Natural killer cell (primary cell): ENCODE measurements around the gene KLF1. TPM values are rescaled to one million over a fixed set of nuclear protein-coding genes. Genes with fewer than 3 reads are reported as not detected.
A peak's percentile ranks its signal among the peaks of the same experiment; 100 is the strongest.

ENCODE experiments used
- ATAC-seq, 3 donors: fragments of 150-1000 bp in 2 of 3; fragments of 200-7000 bp in 1 of 3; cut with Tn5 transposase; 1 replicate in 1 of 3; 2 replicates in 2 of 3; pipeline ENCODE4 v1.10.0; 2021; ENCODE audit warnings: mild to moderate bottlenecking in 2 of 3, moderate library complexity in 2 of 3
- DNase-seq, 2 donors: peaks; one replicate each; pipeline versions ENCODE4 v3.0.0 to v3.0.0-alpha.2; 2013 to 2021; ENCODE audit warnings: mixed read lengths in 1 of 2
- H3K27ac ChIP-seq: one replicate; pipeline ENCODE4 v1.5.1; 2013; ENCODE audit warnings: mild to moderate bottlenecking, low read length
- H3K27me3 ChIP-seq: one replicate; pipeline ENCODE4 v1.6.1; 2013; ENCODE audit warnings: low read length; ENCODE audit not compliant: control insufficient read depth, insufficient read depth
- H3K36me3 ChIP-seq: one replicate; pipeline ENCODE4 v1.6.1; 2013; ENCODE audit warnings: low read length; ENCODE audit not compliant: control insufficient read depth, insufficient read depth
- H3K4me1 ChIP-seq: one replicate; pipeline ENCODE4 v1.6.1; 2013; ENCODE audit warnings: low read length; ENCODE audit not compliant: control insufficient read depth, insufficient read depth
- H3K4me3 ChIP-seq: one replicate; pipeline ENCODE4 v1.5.1; 2013; ENCODE audit warnings: low read length
- H3K9me3 ChIP-seq: one replicate; pipeline ENCODE4 v1.6.1; 2013; ENCODE audit warnings: low read length; ENCODE audit not compliant: control insufficient read depth, insufficient read depth
- H3K27ac Mint-ChIP-seq, 2 donors: one replicate each; pipeline ENCODE4 v1.8.0; 2022; ENCODE audit warnings: mild to moderate bottlenecking in 2 of 2, mixed read lengths in 2 of 2, moderate library complexity in 1 of 2
- H3K27me3 Mint-ChIP-seq, 2 donors: one replicate each; pipeline ENCODE4 v1.8.0; 2022; ENCODE audit warnings: low read depth in 2 of 2, mixed read lengths in 2 of 2
- H3K36me3 Mint-ChIP-seq: one replicate; pipeline ENCODE4 v1.8.0; 2022; ENCODE audit warnings: mixed read lengths
- H3K4me1 Mint-ChIP-seq, 2 donors: one replicate each; pipeline ENCODE4 v1.8.0; 2022; ENCODE audit warnings: mixed read lengths in 2 of 2
- H3K4me3 Mint-ChIP-seq: one replicate; pipeline ENCODE4 v1.8.0; 2022; ENCODE audit warnings: mild to moderate bottlenecking, moderate library complexity, mixed read lengths
- H3K9me3 Mint-ChIP-seq, 2 donors: one replicate each; pipeline ENCODE4 v1.8.0; 2022; ENCODE audit warnings: mixed read lengths in 2 of 2
- WGBS: methylation state at CpG from one replicate; pipeline ENCODE4 v1.1.7; 2013; ENCODE audit warnings: missing lambda C conversion rate; ENCODE audit not compliant: insufficient coverage; 5-methylcytosine and 5-hydroxymethylcytosine counted together
- intact Hi-C: fragments of 100-400 bp; cut with micrococcal nuclease; formaldehyde crosslinking; loops from one replicate; pipeline ENCODE4 v1.14.2; 2022
- total RNA-seq, 4 donors: library from RNA; stranded (reverse); fragments of 120-200 nt in 1 of 4; gene quantifications; one replicate each; pipeline versions ENCODE4 v1.2.3 to v1.2.4, GENCODE V29; 2013 to 2022
- TF ChIP-seq, protein P1 (sequence below): fragments of 200-600 bp; IDR thresholded peaks from one replicate; pipeline ENCODE4 v1.8.0; 2022; ENCODE audit warnings: antibody characterized with exemption

The KLF1 gene
- total RNA-seq: not detected
- 0.27 TPM for total RNA-seq (2013)

DNA sequence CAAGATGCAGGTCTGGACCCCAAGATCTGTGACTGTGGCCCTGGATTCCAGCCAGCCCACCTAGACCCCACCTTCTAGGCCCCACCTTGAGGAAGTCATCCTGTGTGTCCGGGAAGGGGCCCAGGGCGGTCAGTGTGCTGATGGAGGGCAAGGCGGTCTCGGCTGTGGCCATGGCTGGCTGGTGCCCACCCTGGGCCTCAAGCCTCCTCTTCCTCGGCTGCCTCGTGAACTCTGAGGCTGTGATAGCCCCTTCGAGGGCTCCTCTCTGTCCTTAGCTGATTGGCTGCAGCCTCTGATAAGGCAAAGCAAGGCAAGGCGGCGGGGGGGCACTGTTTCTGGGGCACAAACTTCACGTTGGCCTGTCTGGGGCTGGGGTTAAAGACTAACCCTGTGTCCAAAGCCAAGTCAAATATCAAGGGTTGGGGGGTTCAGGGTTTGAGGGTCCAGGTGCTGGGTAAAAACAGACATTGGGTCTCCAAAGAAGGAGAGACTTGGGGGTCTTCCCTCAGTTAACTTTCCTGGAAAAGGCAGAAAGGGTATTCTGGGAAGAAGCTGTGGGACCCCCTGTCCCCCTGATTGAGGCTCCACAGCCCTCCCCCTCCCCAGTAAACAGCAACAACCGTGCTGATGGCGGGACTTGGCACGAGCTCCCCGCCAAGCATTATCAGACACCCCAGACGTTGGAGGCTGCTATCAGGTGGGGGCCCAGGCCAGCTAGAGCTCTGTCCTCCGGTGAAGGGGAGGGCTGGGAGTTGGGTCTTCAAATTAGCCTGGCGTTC lies at the start of gene KLF1:
Gene KLF1 (minus strand): TSS at position 233 of the 779 bp plus-strand sequence. CDS start 61 bp downstream, at position 172.
- Mint-ChIP-seq H3K27me3 (no peaks in the 10 kb centered on the region), H3K27ac (no peak within 1 kb of the TSS), H3K4me1 (peaks cover 19 to 36% of the 10 kb centered on the region in 2 donors), H3K4me3 (peak within 1 kb of the TSS; percentile 79), H3K36me3 (no peaks in the 10 kb centered on the region), H3K9me3 (no peaks in the 10 kb centered on the region)
- Histone ChIP-seq H3K27me3 (no peaks in the 10 kb centered on the region), H3K36me3 (no peaks in the 10 kb centered on the region), H3K4me3 (no peak within 1 kb of the TSS), H3K9me3 (peaks cover 11% of the 10 kb centered on the region), H3K27ac (no peak within 1 kb of the TSS), H3K4me1 (peaks cover 40% of the 10 kb centered on the region)
- WGBS: 84% methylated on average over 17 of the region's 17 CpGs
- TF ChIP-seq, protein P1, sequence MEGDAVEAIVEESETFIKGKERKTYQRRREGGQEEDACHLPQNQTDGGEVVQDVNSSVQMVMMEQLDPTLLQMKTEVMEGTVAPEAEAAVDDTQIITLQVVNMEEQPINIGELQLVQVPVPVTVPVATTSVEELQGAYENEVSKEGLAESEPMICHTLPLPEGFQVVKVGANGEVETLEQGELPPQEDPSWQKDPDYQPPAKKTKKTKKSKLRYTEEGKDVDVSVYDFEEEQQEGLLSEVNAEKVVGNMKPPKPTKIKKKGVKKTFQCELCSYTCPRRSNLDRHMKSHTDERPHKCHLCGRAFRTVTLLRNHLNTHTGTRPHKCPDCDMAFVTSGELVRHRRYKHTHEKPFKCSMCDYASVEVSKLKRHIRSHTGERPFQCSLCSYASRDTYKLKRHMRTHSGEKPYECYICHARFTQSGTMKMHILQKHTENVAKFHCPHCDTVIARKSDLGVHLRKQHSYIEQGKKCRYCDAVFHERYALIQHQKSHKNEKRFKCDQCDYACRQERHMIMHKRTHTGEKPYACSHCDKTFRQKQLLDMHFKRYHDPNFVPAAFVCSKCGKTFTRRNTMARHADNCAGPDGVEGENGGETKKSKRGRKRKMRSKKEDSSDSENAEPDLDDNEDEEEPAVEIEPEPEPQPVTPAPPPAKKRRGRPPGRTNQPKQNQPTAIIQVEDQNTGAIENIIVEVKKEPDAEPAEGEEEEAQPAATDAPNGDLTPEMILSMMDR: no peak
- ATAC-seq (no peak), DNase-seq (no peak)
- intact Hi-C loops: no loop called here

DNA sequence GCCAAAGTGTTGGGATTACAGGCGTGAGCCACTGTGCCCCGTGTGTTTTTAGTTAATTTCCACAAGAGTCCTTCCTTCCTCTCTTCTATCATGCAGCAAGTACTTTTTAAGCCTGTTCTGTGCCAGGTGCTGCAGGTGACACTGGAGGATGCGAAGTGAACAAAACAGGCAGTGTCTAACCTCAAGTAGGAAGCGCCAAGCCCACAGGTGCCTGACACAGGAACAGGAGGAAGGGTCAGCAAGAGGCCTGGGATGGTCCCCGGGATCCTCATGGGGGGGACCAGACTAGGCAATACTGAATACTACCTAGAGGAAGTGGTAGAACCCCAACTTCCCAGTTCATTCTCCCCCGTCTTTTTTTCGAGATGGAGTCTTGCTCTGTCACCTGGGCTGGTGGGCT lies 49.6 kb upstream of the KLF1 start:
- H3K27me3 ChIP-seq: no peaks in the 10 kb centered on the region
- TF ChIP-seq, protein P1: no peak
- peaks cover 69% of the 10 kb centered on the region for H3K4me1 ChIP-seq
- 31% methylated on average over 6 of the region's 7 CpGs for WGBS
- Mint-ChIP-seq H3K36me3 (no peaks in the 10 kb centered on the region), H3K4me1 (peaks cover 51 to 58% of the 10 kb centered on the region in 2 donors), H3K9me3 (no peaks in the 10 kb centered on the region), H3K4me3 (no peak overlapping the region), H3K27ac (no peak overlapping the region), H3K27me3 (no peaks in the 10 kb centered on the region)
- no peak overlapping the region for H3K27ac ChIP-seq
- no peak overlapping the region for H3K4me3 ChIP-seq
- DNase-seq (peak in 1 of 2 donors; percentile 28), ATAC-seq (no peak)
- peaks cover 21% of the 10 kb centered on the region for H3K36me3 ChIP-seq
- intact Hi-C loops: loop anchor here (5.0 kb wide), 1 partner anchor 144 kb away; the partner anchor contains the start of gene JUNB
- no peaks in the 10 kb centered on the region for H3K9me3 ChIP-seq

DNA sequence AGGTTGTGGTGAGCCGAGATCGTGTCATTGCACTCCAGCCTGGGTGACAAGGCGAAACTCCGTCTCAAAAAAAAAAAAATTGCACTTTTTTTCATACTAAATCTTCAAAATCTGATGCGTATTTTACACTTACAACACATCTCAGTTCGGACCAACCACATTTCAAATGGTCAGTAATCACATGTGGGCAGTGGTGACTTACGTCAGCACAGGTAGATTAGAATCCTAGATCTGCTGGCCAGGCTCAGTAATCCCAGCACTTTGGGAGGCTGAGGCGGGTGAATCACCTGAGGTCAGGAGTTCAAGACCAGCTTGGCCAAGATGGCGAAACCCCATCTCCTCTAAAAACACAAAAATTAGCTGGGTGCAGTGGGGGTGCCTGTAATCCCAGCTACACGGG lies 48.1 kb upstream of the KLF1 start:
- peaks cover 11% of the 10 kb centered on the region for H3K36me3 ChIP-seq
- Mint-ChIP-seq H3K27me3 (no peaks in the 10 kb centered on the region), H3K9me3 (no peaks in the 10 kb centered on the region), H3K4me3 (no peak overlapping the region), H3K36me3 (no peaks in the 10 kb centered on the region), H3K27ac (no peak overlapping the region), H3K4me1 (peaks cover 44 to 52% of the 10 kb centered on the region in 2 donors)
- intact Hi-C loops: loop anchor here (5.0 kb wide), 1 partner anchor 143 kb away; the partner anchor contains the start of gene JUNB
- H3K9me3 ChIP-seq: no peaks in the 10 kb centered on the region
- TF ChIP-seq, protein P1: no peak
- peaks cover 54% of the 10 kb centered on the region for H3K4me1 ChIP-seq
- H3K27me3 ChIP-seq: no peaks in the 10 kb centered on the region
- WGBS: 93% methylated on average over 9 of the region's 10 CpGs
- no peak overlapping the region for H3K27ac ChIP-seq
- DNase-seq (no peak), ATAC-seq (no peak)
- no peak overlapping the region for H3K4me3 ChIP-seq
